ENCODE measurements around the gene DNAH14. TPM values are rescaled to one million over a fixed set of nuclear protein-coding genes. Genes with fewer than 3 reads are reported as not detected.

The DNAH14 gene
- total RNA-seq, 2 donors from 2014 or later, result 5.8 to 7.7 TPM

DNA sequence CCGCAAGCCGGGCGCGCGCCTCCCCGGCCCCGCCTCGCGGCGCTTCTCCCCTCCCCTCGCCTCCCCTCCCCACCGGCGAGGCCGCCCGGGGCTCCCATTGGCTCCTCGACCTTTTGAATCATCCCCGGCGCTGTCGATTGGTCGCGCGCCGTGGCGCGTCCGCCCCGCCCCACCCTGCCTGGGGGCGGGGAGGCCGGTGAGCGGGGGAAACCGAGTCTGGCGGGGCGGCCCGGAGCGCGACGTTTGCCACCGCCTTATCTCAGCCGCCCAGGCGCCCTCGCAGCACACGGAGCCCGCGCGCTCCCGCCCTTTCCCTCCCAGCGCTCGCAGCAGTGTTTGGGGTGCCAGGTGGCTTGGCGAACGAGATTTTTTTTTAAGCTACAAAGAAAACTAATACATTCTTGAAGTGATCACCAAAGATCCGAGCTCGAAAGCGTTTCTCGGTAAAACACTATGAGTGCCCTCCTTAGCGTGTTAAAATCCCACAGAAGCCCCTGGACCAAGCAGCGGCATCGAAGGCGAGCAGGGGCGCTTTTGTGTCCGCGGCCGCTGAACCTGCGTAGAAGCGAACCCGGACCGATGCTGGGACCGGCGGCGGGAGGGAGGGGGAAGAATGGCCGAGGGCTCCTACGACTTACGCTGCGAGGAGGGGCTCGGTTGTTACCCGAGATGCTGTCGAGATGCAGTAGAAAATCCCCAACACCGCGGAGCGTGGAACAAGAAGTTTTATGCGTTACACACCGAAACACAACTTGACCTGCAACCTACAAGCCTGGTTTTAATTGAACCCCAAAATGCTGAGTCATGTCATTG is 498.8 kb downstream of the DNAH14 start:
- peaks cover 0 to 40% of the 10 kb centered on the region in 2 donors for H3K4me1 ChIP-seq
- TF ChIP-seq, protein P1, sequence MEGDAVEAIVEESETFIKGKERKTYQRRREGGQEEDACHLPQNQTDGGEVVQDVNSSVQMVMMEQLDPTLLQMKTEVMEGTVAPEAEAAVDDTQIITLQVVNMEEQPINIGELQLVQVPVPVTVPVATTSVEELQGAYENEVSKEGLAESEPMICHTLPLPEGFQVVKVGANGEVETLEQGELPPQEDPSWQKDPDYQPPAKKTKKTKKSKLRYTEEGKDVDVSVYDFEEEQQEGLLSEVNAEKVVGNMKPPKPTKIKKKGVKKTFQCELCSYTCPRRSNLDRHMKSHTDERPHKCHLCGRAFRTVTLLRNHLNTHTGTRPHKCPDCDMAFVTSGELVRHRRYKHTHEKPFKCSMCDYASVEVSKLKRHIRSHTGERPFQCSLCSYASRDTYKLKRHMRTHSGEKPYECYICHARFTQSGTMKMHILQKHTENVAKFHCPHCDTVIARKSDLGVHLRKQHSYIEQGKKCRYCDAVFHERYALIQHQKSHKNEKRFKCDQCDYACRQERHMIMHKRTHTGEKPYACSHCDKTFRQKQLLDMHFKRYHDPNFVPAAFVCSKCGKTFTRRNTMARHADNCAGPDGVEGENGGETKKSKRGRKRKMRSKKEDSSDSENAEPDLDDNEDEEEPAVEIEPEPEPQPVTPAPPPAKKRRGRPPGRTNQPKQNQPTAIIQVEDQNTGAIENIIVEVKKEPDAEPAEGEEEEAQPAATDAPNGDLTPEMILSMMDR (IDR thresholded peaks at IDR 0.05), result no peak
- H3K4me3 ChIP-seq, result peak overlapping the region; percentile 86 to 98
- H3K9me3 ChIP-seq, result no peaks in the 10 kb centered on the region
- H3K27me3 ChIP-seq, result no peaks in the 10 kb centered on the region
- H3K36me3 ChIP-seq, result no peaks in the 10 kb centered on the region
- peak overlapping the region; percentile 90 to 93 for H3K27ac ChIP-seq
- peak; percentile 92 for DNase-seq (ENCODE audit: low spot score)

DNA sequence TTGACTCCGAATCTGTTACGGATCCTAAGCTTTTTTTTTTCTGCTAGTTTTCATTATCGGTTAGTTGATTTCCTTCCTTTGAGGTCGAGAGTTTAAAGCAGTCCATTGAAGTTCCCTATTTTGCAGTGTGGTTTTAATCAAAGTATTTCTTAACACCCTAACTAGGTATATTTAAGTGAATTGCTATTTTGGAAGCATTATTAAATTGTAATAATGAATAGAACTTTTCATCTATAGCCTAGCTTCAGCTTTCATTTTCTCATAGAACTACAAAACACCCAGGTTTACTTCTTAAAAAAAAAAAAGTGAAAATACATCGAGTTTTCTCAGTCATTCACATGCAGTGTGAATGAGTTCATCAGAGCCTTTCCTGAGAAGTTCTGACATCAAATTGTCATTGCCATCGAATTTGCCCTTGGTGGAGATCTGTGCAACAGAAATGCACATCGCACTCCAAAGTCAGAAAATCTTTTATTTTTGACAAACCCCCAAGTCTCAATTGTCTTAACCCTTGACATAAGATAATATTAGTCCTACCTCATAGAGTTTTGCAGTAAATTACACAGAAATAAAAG is 499.5 kb downstream of the DNAH14 start:
- H3K27ac ChIP-seq, result peak overlapping the region; percentile 90 to 93
- DNase-seq (ENCODE audit: low spot score), result no peak

DNA sequence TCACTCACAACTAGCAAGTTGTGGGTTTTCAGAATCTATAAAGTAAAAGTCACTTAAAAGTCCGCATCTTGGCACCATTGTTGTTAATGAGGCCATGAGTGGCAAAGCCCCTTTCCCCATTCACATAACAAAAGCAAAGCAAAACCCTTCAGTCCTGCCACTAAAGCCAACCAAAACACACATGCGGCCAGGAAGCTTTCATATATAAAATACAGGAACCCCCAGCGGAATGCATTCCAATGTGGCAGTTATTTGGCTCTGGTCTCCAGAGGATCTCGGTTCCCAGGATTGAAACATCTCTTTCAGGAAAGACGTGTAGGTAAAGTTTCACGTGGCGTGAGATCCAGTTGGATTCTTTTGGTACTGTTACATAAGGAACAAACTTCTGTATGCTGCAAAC is 500.8 kb downstream of the DNAH14 start:
- Histone ChIP-seq H3K9me3 (no peaks in the 10 kb centered on the region), H3K4me1 (peaks cover 0 to 27% of the 10 kb centered on the region in 2 donors), H3K36me3 (no peaks in the 10 kb centered on the region), H3K27ac (no peak overlapping the region), H3K27me3 (no peaks in the 10 kb centered on the region), H3K4me3 (no peak overlapping the region)
- no peak for DNase-seq (ENCODE audit: low spot score)
- TF ChIP-seq, protein P1 (IDR thresholded peaks at IDR 0.05), result no peak

More for the DNA sequence above, 499.5 kb downstream of the DNAH14 start:
- H3K27me3 ChIP-seq, result no peaks in the 10 kb centered on the region
- H3K36me3 ChIP-seq, result no peaks in the 10 kb centered on the region
- TF ChIP-seq, protein P1 (IDR thresholded peaks at IDR 0.05), result no peak
- no peaks in the 10 kb centered on the region for H3K9me3 ChIP-seq
- peaks cover 0 to 40% of the 10 kb centered on the region in 2 donors for H3K4me1 ChIP-seq
- H3K4me3 ChIP-seq, result peak overlapping the region; percentile 86 to 98

DNA sequence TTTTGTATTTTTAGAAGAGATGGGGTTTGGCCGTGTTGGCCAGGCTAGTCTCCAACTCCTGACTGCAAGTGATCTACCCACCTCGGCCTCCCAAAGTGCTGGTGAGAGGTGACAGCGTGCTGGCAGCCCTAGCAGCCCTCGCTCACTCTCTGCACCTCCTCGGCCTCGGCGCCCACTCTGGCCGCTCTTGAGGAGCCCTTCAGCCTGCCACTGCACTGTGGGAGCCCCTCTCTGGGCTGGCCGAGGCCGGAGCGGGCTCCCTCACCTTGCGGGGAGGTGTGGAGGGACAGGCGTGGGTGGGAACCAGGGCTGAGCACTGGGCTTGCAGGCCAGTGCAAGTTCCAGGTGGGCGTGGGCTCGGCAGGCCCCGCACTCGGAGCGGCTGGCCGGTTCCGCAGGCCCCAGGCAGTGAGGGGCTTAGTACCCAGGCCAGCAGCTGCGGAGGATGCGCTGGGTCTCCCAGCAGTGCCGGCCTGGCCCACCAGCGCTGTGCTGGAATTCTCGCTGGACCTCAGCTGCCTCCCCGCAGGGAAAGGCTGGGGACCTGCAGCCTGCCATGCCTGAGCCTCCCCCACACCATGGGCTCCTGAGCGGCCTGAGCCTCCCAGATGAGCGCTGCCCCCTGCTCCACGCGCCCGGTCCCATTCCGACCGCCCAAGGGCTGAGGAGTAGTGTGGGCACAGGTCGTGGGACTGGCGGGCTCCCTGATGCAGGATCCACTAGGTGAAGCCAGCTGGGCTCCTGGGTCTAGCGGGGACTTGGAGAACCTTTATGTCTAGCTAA is 501.8 kb downstream of the DNAH14 start:
- H3K27ac ChIP-seq, result no peak overlapping the region
- no peak for DNase-seq (ENCODE audit: low spot score)

DNA sequence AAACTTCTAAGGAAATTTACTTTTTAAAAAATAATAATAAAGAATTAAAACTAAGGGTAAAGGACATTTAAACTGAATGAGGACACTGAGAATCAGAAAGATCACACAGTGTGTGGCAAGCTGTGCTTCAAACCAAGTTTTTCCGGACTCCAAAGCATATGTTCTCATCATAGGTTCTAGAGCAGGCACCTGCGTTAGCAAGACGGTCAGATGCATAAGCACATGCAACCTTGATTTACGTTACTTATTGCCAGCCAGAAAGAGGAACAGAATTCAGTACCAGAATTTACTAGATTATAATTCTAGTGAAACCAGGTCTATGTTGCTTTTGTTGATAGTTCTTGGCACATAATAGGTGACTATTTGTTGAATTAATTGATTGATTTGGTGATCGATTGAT is 504.6 kb downstream of the DNAH14 start:
- Histone ChIP-seq H3K27me3 (no peaks in the 10 kb centered on the region), H3K4me1 (peaks cover 0 to 3% of the 10 kb centered on the region in 2 donors), H3K36me3 (no peaks in the 10 kb centered on the region), H3K4me3 (no peak overlapping the region), H3K27ac (no peak overlapping the region), H3K9me3 (no peaks in the 10 kb centered on the region)
- DNase-seq (ENCODE audit: low spot score), result no peak
- TF ChIP-seq, protein P1 (IDR thresholded peaks at IDR 0.05), result no peak

More for the DNA sequence above, 501.8 kb downstream of the DNAH14 start:
- Histone ChIP-seq H3K27me3 (no peaks in the 10 kb centered on the region), H3K4me3 (no peak overlapping the region), H3K36me3 (no peaks in the 10 kb centered on the region), H3K9me3 (no peaks in the 10 kb centered on the region), H3K4me1 (peaks cover 0 to 17% of the 10 kb centered on the region in 2 donors)
- TF ChIP-seq, protein P1 (IDR thresholded peaks at IDR 0.05), result no peak

Data from right atrium auricular region (tissue), 2 donors.